Endometrial microvascular endothelial cells (primary cell): ENCODE measurements around the gene EEF1AKMT1. TPM values are rescaled to one million over a fixed set of nuclear protein-coding genes. Genes with fewer than 3 reads are reported as not detected.

Experiments
- in situ Hi-C: cut with HindIII; loops from 2 replicates; pipeline ENCODE4 v1.10.0; 2017; ENCODE audit warnings: low sequenced_read_pairs, low pct_unique_long_range_greater_than_20kb; ENCODE audit errors: inconsistent ontology term
- total RNA-seq: library from RNA; depleted of rRNA; stranded (reverse); fragments of >200 nt; gene quantifications from one replicate; pipeline ENCODE4 v1.2.3, GENCODE V29; 2015; ENCODE audit errors: inconsistent ontology term

The EEF1AKMT1 gene
- total RNA-seq, 1 donor from 2014 or later = 27.7 TPM

DNA sequence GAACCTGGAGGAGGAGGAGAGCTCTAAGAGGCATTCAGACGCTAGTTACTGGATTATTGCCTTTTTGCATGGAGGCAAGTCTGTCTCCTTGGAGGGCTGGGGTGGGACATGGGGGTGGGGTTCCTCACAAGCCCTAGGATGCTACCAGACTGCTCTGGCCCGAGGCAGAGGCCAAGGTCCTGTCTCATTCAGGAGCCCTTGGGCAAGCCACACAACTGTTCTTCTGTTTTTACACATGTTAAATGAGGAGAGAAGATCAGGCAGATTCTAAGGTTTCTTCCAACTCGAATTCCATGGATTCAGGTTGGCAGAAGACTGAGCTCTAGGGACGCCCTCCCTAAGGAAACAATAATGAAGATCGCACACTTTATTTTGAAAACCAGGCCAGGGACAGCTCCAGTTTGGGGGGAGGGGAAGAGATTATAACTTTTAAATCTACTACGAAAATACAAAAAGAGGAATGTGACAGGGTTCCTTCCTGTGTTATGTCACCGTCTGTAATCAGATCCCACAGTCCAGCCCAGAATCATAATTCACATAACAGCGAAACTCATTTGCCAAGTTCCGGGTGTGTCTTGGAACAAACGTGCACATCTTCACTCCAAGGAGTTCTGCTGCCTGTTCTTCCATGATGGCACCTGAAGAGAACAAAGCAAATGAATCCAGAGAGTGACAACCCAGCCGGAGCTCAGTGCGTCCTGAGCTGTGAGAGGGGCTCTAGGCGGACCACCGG, 45.0 kb downstream of the EEF1AKMT1 start:
- in situ Hi-C loops = no loop called here

DNA sequence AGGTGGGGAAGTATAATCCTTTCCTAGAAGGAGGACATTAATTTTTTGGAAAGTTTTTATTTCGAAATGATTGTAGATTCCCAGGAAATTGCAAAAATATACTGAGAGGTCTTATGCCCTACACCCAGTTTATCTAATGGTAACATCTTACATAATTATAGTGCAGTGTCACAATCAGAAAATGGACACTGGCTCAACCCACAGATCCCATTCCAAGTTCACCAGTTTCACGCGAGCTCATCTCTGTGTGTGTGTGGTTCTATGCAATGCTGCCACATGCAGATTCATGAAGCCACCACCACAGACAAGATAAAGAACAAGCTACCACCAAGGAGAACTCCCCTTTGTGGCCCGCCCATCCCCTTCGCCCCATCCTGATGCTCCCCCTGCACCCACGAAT, 45.9 kb downstream of the EEF1AKMT1 start:
- in situ Hi-C loops = no loop called here

DNA sequence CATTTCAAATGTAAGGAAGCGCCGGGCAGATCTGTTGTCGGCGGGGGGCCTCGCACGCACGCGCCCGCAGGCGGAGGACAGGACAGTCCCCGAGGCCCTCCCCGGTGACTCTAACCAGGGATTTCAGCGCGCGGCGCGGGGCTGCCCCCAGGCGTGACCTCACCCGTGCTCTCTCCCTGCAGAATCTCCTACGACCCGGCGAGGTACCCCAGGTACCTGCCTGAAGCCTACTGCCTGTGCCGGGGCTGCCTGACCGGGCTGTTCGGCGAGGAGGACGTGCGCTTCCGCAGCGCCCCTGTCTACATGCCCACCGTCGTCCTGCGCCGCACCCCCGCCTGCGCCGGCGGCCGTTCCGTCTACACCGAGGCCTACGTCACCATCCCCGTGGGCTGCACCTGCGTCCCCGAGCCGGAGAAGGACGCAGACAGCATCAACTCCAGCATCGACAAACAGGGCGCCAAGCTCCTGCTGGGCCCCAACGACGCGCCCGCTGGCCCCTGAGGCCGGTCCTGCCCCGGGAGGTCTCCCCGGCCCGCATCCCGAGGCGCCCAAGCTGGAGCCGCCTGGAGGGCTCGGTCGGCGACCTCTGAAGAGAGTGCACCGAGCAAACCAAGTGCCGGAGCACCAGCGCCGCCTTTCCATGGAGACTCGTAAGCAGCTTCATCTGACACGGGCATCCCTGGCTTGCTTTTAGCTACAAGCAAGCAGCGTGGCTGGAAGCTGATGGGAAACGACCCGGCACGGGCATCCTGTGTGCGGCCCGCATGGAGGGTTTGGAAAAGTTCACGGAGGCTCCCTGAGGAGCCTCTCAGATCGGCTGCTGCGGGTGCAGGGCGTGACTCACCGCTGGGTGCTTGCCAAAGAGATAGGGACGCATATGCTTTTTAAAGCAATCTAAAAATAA, 52.1 kb downstream of the EEF1AKMT1 start:
- in situ Hi-C loops = no loop called here

DNA sequence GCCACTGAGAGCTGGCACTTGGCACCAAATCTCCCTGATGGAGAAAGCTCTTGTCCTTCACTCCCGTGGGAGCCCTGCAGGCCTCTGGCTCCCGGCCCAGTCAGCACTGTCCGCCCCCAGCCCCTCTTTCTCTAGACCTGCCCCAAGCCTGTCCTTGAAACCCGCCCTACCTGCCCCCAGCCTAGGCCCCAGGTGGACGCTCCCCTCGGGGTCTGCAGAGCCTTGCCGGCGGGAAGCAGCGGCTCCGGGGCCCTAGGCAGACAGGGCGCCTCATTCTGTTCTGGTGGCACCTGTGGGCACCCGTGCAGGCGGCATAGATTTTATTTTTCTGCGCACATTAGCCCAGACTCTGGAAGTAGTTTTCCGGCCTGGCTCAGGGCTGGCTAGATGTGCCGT, 52.7 kb downstream of the EEF1AKMT1 start:
- in situ Hi-C loops = no loop called here

DNA sequence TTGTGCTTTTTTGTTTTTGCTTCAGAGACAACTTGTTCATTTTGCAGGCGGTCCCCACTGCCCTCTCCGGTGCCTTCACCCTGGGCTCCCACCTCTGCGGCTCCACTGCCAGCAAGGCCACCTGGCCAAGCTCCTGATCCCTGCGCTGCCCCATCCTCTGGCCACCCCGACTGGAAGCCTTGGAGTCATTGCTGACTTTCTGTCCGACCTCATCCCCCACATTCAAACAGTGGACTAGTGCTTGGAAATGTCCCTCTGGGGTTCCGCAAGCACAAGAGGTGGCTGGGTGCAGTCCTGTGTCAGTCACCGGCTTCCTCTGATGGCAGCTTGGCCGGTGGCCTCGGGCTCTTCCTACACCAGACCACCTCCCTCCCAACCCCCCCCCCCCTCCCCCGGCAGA, 53.3 kb downstream of the EEF1AKMT1 start:
- in situ Hi-C loops = no loop called here

DNA sequence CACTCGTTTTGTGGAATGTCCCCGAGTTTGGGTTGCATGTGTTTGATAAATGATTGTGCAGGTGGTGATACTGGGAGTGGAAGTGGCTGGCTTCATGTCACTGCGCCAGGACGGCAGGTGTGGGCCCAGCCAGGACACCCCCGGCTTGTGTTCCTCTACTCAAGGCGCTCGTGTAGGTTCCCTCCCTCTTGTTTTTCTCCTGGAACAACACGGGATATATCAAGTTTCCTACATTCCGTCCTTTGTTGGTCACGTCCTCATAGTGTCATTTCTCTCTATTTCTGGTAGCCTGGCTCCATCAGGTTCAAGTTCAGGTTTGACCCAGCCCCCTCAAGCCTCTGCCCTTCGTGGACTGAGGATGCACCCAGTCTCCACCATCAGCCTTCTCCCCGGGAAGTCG, 54.0 kb downstream of the EEF1AKMT1 start:
- in situ Hi-C loops = no loop called here

DNA sequence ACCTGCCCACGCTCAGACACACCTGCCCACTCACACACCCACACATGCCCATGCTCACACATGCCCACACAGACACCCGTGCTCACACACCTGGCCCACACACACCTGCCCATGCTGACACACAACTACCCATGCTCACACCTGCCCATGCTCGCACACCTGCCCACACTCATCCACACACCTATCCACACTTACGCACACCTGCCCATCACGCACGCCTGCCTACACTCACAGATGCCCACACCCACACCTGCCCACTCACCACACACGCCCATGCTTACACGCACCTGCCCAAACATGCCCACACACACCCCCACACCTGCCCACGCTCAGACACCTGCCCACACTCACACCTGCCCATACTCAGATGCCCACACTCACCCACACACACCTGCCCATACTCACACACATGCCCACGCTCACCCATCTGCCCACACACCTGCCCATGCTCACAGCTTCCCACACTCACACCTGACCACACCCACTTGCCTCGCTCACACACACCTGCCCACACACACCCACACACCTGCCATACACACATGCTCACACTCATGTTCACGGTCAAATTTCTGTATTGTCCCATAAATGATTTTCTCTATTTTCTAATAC, 54.7 kb downstream of the EEF1AKMT1 start:
- in situ Hi-C loops = no loop called here

DNA sequence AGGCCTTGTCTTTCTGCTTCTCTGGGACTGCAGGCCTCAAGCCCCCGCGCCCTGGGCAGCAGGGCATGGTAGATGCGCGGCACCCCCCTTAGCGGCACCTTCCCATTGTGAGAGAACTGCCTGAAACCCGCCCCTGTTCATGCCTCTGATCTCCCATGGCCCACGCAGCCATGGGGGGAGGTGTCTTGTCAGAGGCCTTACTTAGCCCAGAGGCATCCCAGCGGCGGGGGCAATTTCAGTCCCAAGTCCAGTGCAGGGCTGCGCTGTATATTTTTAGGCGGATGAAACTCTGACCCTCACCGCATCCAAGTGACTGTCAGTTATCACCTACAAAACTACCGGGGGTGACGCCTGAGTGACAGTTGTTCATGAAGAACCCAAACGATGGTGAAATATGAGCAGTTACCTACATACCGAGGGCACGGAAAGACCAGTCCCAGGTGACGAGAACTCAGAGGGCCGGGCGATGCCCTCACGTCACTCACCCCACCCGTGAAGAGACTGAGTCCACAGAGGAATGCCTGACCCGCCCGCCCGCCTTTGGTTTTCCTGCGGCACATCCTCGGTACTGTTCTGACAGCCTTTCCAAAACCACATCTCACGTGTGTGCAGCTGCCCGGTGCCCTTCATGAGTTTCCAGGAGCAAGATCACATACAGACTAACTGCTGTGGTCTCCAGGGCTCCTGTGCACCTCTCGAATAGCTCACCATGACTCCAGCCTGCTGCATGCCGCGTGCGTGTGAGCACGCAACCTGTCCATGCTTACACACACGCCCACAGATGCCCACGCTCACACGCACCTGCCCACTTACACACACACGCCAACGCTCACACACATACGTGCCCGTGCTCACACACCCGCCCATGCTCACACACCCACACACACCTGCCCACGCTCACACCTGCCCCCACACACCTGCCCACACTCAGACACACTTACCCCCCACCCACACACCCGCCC, 55.9 kb downstream of the EEF1AKMT1 start:
- in situ Hi-C loops = no loop called here

DNA sequence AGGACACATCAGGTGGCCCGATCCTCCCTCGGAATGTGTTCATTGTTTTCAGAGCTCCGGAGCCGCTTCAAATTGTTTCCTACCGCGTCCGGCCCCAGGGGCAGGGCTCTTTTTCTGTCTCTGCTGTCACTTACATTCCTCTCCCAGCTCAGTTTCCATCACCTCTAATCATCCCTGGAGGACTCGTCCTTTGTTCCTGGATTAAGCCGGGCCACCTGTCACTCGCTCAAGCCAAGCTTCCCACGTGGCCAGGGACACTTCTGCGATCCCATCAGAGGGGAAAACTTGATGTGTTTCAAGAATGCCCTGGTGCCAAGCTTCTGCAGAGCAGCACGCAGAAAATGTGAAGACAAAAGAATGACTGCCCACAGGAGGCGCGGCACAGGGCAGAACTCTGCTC, 56.8 kb downstream of the EEF1AKMT1 start:
- in situ Hi-C loops = no loop called here

DNA sequence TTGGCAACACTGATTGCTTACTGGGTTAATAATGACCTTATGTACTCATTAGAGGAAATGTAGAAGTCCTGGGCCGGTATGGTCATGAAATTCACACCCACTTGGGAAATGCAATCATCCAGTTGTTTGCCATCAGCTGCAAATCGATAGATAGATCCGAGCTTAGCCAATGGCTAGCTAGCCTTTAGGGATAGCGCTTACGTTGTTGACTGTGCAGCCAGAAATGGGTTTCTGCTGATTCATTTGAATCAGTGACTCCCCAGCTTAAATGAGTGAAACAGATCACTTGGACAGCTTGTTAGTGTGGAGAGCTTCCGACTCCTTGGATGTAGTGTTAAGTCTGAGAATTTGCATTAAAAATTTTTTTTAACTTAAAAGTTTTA, 58.4 kb downstream of the EEF1AKMT1 start:
- in situ Hi-C loops = no loop called here

DNA sequence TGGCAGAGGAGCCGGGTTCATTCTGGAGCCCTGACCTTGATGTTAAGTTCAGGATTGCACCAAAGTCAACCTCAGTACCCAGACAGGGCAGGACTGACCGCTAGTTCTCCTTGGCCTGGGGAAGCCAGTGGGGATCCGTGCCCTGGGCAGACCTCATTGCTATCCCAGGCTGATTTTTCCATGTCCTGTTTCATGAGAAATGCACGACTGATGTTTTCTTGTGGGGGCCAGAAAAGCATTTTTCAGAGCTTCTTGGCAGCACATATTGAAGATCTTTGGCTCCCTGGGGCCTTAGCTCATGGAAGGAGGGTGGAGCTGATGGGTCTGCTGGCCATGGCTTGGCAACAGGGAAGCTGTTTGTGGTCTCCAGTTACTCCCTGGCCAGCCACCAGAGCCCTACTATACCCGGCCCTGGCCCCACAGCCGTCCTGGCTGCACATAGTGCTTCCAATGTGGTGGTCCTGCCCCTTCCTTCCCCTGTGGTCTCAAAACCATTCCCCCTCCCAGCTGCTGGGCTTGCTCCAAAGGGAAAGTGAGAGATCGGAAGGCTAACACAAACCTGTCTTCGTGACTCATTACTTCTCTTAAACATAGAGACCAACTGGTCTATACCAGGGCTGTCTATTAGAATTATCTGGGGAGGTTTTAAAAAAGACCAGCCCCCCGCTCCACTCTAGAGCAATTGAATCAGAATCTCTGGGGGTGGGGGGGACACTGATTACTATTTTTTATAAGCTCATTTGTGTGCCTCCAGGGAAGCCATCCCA, 59.0 kb downstream of the EEF1AKMT1 start:
- in situ Hi-C loops = no loop called here

DNA sequence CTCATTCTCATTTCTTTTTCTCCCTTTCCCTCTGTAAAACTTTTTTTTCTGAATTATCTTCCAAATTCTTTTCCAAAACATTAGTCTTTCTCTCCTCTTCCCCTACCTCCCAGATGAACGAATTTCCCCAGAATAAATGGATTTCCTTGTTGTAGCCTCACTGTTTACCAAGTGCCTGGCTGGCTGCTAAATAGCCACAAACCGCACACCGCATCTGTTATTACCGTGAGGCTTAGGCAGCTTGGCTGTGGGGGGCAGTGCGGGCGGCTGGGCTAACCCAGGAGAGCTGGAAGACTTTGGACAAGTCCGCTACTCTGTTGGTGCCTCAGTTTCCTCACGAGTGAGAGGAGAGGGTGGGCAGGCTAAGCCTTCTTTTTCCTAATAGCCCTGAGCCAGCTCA, 59.6 kb downstream of the EEF1AKMT1 start:
- in situ Hi-C loops = no loop called here

DNA sequence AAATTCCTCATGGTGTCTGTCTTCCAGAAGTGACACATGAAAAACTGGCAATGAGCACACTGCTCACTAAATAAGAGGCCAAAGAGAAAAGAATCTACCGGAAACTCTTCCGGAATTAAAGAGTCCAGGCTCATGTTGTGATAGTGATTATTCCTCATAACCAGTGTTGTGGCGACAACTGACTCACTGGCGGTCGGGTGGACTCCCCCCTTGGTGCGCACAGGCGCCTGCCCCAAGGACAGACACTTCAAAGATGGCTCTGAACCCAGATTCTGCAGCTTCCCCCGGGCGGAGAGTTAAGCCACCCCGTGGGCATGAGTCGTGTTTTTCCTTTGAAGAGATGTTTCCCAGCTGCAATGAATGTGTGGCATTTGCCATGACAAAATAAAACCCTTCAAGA, 60.0 kb downstream of the EEF1AKMT1 start:
- in situ Hi-C loops = no loop called here

DNA sequence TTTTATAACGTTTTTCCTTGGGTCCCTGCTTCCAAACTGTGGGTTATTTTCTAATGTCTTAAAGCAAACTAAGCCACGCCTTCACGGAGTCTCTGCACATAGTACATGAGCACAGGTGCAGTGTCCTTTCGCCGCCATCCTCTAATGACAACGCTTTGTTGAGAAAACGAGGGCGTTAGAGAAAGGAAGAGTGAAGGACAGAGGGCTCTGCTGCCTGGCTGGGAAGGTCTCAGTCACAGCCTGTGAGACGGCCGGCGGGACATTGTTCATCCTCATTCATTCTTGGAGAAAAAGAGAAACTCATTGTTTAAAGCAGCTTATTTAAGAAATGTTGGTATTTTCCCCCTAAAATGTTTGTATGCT, 60.8 kb downstream of the EEF1AKMT1 start:
- in situ Hi-C loops = no loop called here

DNA sequence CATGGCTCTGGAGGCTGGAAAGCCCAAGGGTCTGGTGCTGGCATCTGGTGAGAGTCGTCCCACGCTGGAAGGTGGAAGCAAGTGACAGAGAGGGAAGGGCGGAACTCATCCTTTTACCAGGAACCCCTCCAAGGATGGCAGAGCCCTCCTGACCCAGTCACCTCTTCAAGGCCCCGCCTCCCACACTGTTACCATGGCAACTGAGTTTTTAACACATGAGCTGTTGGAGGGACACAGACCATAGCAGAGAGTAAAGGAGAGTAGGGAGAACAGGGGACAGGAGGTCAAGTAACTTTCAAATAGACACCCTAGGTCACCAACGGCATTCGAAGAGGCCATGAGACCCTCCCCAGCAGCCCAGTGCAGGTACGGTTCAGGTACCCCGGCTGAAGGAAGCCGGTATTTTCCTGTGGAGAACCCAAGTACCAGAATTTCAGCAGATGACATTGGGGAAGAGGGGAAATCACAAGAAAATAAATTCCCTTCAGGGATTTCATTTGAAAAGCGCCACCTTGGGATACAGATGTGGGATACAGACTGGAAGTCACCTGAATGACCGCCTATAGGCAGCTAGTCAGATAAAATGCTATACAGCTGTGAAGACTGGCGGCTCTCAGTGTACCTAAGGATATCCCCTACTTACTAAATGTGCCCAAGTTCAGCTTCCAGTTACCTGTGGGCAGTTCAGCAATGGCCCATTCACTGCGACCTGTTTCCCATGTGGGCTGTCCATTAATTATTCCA, 62.3 kb downstream of the EEF1AKMT1 start:
- in situ Hi-C loops = no loop called here

DNA sequence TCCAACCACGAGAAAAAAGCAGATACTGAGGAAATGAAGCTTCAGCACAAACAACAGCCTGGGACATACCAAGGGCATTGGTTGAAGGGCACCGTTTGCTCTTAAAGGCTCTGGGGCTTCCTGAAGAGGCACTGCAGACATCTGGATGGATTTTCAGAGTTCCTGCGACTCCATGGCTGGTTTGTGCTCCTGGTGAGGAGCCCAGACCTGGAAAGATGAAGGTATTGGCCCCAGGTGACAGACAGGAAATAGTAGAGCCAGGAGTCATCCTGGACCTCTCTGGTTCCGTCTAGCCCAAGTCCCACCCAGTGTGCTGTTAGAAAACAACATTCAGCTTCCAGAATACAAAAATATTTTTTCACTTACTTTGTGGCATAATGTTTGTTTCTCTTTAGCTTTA, 64.0 kb downstream of the EEF1AKMT1 start:
- in situ Hi-C loops = loop anchor here (10.0 kb wide), 1 partner anchor 105 kb away; no protein-coding TSS in a partner anchor

DNA sequence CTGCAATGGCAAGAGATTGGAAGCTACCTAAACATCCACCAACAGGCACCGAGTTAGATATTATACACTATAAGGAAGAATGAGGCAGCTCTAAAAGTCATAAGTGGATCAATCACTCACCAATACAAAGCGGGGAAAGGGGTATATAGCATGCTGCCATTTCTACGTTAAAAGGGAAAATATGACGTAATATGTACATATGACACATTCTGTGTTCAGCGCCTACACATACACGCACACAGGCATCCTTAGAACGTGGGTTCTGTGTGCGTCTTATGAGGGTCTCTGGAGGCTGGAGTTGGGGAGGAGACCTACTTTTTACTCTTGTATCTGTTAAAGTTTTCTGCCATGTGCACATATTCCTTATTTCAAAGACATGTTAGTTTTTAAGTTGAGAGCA, 64.4 kb downstream of the EEF1AKMT1 start:
- in situ Hi-C loops = loop anchor here (10.0 kb wide), 1 partner anchor 105 kb away; no protein-coding TSS in a partner anchor
